ENCODE data around the gene RPS19BP1.

- TF ChIP-seq, protein P1, sequence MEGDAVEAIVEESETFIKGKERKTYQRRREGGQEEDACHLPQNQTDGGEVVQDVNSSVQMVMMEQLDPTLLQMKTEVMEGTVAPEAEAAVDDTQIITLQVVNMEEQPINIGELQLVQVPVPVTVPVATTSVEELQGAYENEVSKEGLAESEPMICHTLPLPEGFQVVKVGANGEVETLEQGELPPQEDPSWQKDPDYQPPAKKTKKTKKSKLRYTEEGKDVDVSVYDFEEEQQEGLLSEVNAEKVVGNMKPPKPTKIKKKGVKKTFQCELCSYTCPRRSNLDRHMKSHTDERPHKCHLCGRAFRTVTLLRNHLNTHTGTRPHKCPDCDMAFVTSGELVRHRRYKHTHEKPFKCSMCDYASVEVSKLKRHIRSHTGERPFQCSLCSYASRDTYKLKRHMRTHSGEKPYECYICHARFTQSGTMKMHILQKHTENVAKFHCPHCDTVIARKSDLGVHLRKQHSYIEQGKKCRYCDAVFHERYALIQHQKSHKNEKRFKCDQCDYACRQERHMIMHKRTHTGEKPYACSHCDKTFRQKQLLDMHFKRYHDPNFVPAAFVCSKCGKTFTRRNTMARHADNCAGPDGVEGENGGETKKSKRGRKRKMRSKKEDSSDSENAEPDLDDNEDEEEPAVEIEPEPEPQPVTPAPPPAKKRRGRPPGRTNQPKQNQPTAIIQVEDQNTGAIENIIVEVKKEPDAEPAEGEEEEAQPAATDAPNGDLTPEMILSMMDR (IDR thresholded peaks at IDR 0.05), result no peak
- TF ChIP-seq POLR2AphosphoS5 (IDR thresholded peaks at IDR 0.05), result no peak
Observed at GRCh38 chr22:39517470-39517869, 15.1 kb downstream of the RPS19BP1 start.
